GM23338 (cell line): ENCODE results near the gene DDX24. TPM values are rescaled to one million over a fixed set of nuclear protein-coding genes. Genes with fewer than 3 reads are reported as not detected.

Experiments used
- ATAC-seq: fragments of 200-7000 bp; cut with Tn5 transposase; 3 replicates; pipeline ENCODE4 v1.9.1; 2020
- DNase-seq: peaks from one replicate; pipeline ENCODE4 v3.0.0-alpha.2; 2015; ENCODE audit warnings: low spot score
- H2AFZ ChIP-seq: fragments of 200-600 bp; sonication (generic); 2 replicates; pipeline ENCODE4 v1.8.0; 2016; ENCODE audit warnings: antibody characterized with exemption, mild to moderate bottlenecking, moderate library complexity
- H3F3A ChIP-seq: fragments of 200-600 bp; sonication (generic); replicated peaks from 2 replicates; pipeline ENCODE4 v1.8.0; 2017; ENCODE audit warnings: antibody characterized with exemption, mixed run types, low read depth
- H3K27ac ChIP-seq: fragments of 200-600 bp; sonication (generic); 2 replicates; pipeline ENCODE4 v1.6.1; 2016; ENCODE audit warnings: low read depth
- H3K27me3 ChIP-seq: fragments of 200-600 bp; sonication (generic); 2 replicates; pipeline ENCODE4 v1.8.0; 2016; ENCODE audit warnings: mild to moderate bottlenecking, mixed run types, moderate library complexity; ENCODE audit not compliant: insufficient read depth
- H3K36me3 ChIP-seq: fragments of 200-600 bp; sonication (generic); 2 replicates; pipeline ENCODE4 v1.8.0; 2016; ENCODE audit warnings: mild to moderate bottlenecking; ENCODE audit not compliant: insufficient read depth
- H3K4me1 ChIP-seq: fragments of 200-600 bp; sonication (generic); 2 replicates; pipeline ENCODE4 v1.8.0; 2016; ENCODE audit warnings: mild to moderate bottlenecking, moderate library complexity; ENCODE audit not compliant: insufficient read depth
- H3K4me2 ChIP-seq: fragments of 200-600 bp; sonication (generic); 2 replicates; pipeline ENCODE4 v1.7.1; 2017; ENCODE audit warnings: mixed run types
- H3K4me3 ChIP-seq: fragments of 200-600 bp; sonication (generic); 2 replicates; pipeline ENCODE4 v1.6.1; 2016; ENCODE audit warnings: mixed run types
- H3K79me2 ChIP-seq: fragments of 200-600 bp; sonication (generic); replicated peaks from 2 replicates; pipeline ENCODE4 v1.8.0; 2017; ENCODE audit warnings: mild to moderate bottlenecking; ENCODE audit not compliant: insufficient read depth
- H3K9me2 ChIP-seq: fragments of 200-600 bp; sonication (generic); 2 replicates; pipeline ENCODE4 v1.8.0; 2017; ENCODE audit not compliant: insufficient read depth
- H4K20me1 ChIP-seq: fragments of 200-600 bp; sonication (generic); replicated peaks from 2 replicates; pipeline ENCODE4 v1.8.0; 2017; ENCODE audit warnings: mild to moderate bottlenecking; ENCODE audit not compliant: insufficient read depth
- H3K27ac Mint-ChIP-seq: 2 replicates; pipeline ENCODE4 v1.8.0; 2020; ENCODE audit warnings: inconsistent platforms, mild to moderate bottlenecking, moderate library complexity, mixed read lengths
- H3K27me3 Mint-ChIP-seq: 3 replicates; pipeline ENCODE4 v1.8.0; 2022; ENCODE audit warnings: low read depth, mild to moderate bottlenecking, moderate library complexity, mixed read lengths, inconsistent platforms; ENCODE audit not compliant: insufficient read depth, poor library complexity
- H3K36me3 Mint-ChIP-seq: 3 replicates; pipeline ENCODE4 v1.8.0; 2021; ENCODE audit warnings: low read depth, mild to moderate bottlenecking, inconsistent platforms, moderate library complexity, mixed read lengths
- H3K4me1 Mint-ChIP-seq: 3 replicates; pipeline ENCODE4 v1.8.0; 2020; ENCODE audit warnings: mild to moderate bottlenecking, inconsistent platforms, mixed read lengths
- H3K4me3 Mint-ChIP-seq: 3 replicates; pipeline ENCODE4 v1.8.0; 2021; ENCODE audit warnings: moderate library complexity, mild to moderate bottlenecking, inconsistent platforms, mixed read lengths
- H3K9me3 Mint-ChIP-seq: 3 replicates; pipeline ENCODE4 v1.8.0; 2020; ENCODE audit warnings: moderate library complexity, mild to moderate bottlenecking, inconsistent platforms, mixed read lengths
- EZH2 ChIP-seq: fragments of 200-600 bp; sonication (generic); IDR thresholded peaks from one replicate; pipeline ENCODE4 v1.8.0; 2017; ENCODE audit warnings: antibody characterized with exemption, mild to moderate bottlenecking, low read depth; ENCODE audit not compliant: unreplicated experiment
- JUNB ChIP-seq: IDR thresholded peaks from one replicate; pipeline ENCODE4 v1.6.1; 2016; ENCODE audit warnings: antibody characterized with exemption; ENCODE audit not compliant: unreplicated experiment
- NANOG ChIP-seq: IDR thresholded peaks from 2 replicates; pipeline ENCODE4 v1.6.1; 2016; ENCODE audit warnings: antibody characterized with exemption, borderline replicate concordance
- POLR2AphosphoS5 ChIP-seq: IDR thresholded peaks from 2 replicates; pipeline ENCODE4 v1.6.1; 2016; ENCODE audit warnings: antibody characterized with exemption, low read depth
- ZNF114 ChIP-seq: fragments of 250-450 bp; sonication (Bioruptor Pico); IDR thresholded peaks from 2 replicates; pipeline ENCODE4 v1.5.0; 2020; ENCODE audit warnings: mild to moderate bottlenecking, moderate library complexity
- polyA plus RNA-seq: library from polyadenylated mRNA; unstranded; fragments of >200 nt; fragmentation: Nextera tagmentation; extraction: Ambion mirVana; gene quantifications from 2 replicates; pipeline ENCODE4 v1.2.1, GENCODE V29; 2016
- total RNA-seq: library from RNA; depleted of rRNA; stranded (reverse); fragments of >200 nt; shearing (Covaris generic); gene quantifications from 2 replicates; pipeline ENCODE4 v1.2.3, GENCODE V29; 2014
- TF ChIP-seq, protein P1 (sequence below), 2 experiments: fragments of 200-600 bp in 1 of 2; sonication (generic) in 1 of 2; conservative IDR thresholded peaks; 2 replicates each; pipeline versions ENCODE4 v1.5.1 to v1.6.1; 2016 to 2017; ENCODE audit warnings: antibody characterized with exemption in 2 of 2, low read depth in 2 of 2, mild to moderate bottlenecking in 2 of 2, moderate library complexity in 1 of 2
- TF ChIP-seq, protein P2 (sequence below): IDR thresholded peaks from 2 replicates; pipeline ENCODE4 v1.6.1; 2016; ENCODE audit warnings: antibody characterized with exemption
- TF ChIP-seq, protein P3 (sequence below): fragments of 250-450 bp; sonication (Bioruptor Pico); IDR thresholded peaks from 2 replicates; pipeline ENCODE4 v1.5.0; 2020; ENCODE audit warnings: mild to moderate bottlenecking, moderate library complexity

The DDX24 gene
- total and polyA plus RNA-seq, 2 experiments from 2014 or later, result 150 to 265 TPM

DNA sequence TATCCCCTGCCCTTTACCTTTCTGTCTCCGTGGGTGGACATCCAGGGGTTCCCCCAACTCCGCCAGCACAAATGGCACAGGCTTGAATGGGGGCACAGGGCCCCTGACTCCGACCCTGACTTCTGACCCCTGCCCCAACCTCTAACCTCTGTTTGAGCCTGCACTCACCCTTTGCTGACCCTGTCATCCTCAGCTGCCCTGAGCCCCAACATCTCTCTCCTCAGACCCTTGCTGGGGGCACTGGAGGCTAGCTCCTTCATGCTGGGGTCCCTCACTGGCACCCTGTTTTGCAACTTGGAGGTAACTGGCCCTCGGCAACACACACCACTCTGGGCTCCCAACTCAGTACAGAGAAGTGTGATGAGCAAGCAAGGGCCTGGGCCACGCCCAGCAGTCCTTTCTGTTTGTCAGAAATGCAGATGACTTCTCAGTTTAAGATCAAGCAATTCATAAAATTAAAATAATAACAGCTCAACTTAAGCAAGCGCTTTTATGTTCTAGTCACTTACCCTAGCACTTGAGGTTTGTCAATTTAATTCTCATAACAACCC lies 31.6 kb upstream of the DDX24 start:
- H3F3A ChIP-seq, result no peaks in the 10 kb centered on the region
- H3K4me3 ChIP-seq, result no peak overlapping the region
- H3K79me2 ChIP-seq, result no peaks in the 10 kb centered on the region
- no peaks in the 10 kb centered on the region for H4K20me1 ChIP-seq
- no peak overlapping the region for H3K27ac ChIP-seq
- no peaks in the 10 kb centered on the region for H3K27me3 ChIP-seq
- H3K36me3 ChIP-seq, result no peaks in the 10 kb centered on the region
- no peak overlapping the region for H3K27ac Mint-ChIP-seq
- peaks cover 15% of the 10 kb centered on the region for H3K4me1 Mint-ChIP-seq
- TF ChIP-seq, protein P1, sequence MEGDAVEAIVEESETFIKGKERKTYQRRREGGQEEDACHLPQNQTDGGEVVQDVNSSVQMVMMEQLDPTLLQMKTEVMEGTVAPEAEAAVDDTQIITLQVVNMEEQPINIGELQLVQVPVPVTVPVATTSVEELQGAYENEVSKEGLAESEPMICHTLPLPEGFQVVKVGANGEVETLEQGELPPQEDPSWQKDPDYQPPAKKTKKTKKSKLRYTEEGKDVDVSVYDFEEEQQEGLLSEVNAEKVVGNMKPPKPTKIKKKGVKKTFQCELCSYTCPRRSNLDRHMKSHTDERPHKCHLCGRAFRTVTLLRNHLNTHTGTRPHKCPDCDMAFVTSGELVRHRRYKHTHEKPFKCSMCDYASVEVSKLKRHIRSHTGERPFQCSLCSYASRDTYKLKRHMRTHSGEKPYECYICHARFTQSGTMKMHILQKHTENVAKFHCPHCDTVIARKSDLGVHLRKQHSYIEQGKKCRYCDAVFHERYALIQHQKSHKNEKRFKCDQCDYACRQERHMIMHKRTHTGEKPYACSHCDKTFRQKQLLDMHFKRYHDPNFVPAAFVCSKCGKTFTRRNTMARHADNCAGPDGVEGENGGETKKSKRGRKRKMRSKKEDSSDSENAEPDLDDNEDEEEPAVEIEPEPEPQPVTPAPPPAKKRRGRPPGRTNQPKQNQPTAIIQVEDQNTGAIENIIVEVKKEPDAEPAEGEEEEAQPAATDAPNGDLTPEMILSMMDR (conservative IDR thresholded peaks at IDR 0.05; ENCODE audit: low read depth in 2 of 2), result no peak
- no peaks in the 10 kb centered on the region for H3K9me2 ChIP-seq
- ATAC-seq (no peak), DNase-seq (no peak)
- H3K4me1 ChIP-seq, result no peaks in the 10 kb centered on the region
- H3K9me3 Mint-ChIP-seq, result no peaks in the 10 kb centered on the region
- no peak overlapping the region for H3K4me2 ChIP-seq
- H3K36me3 Mint-ChIP-seq, result no peaks in the 10 kb centered on the region
- H2AFZ ChIP-seq, result no peak overlapping the region
- peaks cover 1% of the 10 kb centered on the region for H3K27me3 Mint-ChIP-seq
- H3K4me3 Mint-ChIP-seq, result no peak overlapping the region

DNA sequence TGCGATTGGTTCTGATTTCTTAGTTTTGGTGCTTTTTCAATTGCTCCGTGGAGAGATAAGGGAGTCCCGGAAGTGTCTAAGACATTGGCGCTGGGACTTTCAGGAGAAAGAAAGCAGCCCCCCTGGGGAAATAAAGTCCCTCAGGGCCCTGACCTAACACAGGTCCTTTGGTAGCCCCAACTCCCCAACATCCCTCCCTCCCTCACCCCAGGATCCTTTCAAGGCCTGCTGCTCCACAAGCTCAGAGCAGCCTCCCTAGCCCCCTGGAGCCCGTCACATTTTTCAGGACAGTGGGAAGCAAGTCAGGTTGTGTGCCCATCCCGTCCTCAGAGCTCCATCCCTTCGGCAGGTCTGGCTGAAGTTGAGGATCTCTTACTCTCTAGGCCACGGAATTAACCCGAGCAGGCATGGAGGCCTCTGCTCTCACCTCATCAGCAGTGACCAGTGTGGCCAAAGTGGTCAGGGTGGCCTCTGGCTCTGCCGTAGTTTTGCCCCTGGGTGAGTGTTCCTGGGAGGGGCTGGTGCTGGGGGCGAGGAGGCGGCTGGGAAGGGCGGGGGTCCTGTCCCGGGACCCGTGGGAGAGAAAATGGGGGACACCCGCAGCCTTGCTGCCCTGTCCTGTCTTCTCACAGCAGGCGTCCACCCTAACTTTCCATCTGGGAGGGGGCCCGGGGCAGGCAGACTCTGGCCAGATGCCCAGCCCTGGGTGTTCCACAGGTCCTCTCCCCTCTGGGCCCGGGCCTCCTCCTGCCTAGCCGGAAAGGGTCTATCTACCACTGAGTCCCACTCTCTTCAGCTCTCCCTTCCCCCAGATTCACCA lies 30.5 kb upstream of the DDX24 start:
- ATAC-seq, result no peak
- H3K4me1 ChIP-seq, result no peaks in the 10 kb centered on the region
- no peak for DNase-seq

More for the DNA sequence above, 30.5 kb upstream of the DDX24 start:
- H3K4me2 ChIP-seq, result no peak overlapping the region
- H3K27ac ChIP-seq, result no peak overlapping the region
- peaks cover 15% of the 10 kb centered on the region for H3K4me1 Mint-ChIP-seq
- no peaks in the 10 kb centered on the region for H3K27me3 ChIP-seq
- H3K9me2 ChIP-seq, result no peaks in the 10 kb centered on the region
- H3K27ac Mint-ChIP-seq, result no peak overlapping the region
- no peaks in the 10 kb centered on the region for H4K20me1 ChIP-seq
- no peak overlapping the region for H2AFZ ChIP-seq
- no peak overlapping the region for H3K4me3 Mint-ChIP-seq
- H3F3A ChIP-seq, result no peaks in the 10 kb centered on the region
- TF ChIP-seq NANOG (no peak), JUNB (no peak), POLR2AphosphoS5 (no peak), EZH2 (no peak), ZNF114 (CRISPR knock-in tag) (no peak)
- TF ChIP-seq, protein P2, sequence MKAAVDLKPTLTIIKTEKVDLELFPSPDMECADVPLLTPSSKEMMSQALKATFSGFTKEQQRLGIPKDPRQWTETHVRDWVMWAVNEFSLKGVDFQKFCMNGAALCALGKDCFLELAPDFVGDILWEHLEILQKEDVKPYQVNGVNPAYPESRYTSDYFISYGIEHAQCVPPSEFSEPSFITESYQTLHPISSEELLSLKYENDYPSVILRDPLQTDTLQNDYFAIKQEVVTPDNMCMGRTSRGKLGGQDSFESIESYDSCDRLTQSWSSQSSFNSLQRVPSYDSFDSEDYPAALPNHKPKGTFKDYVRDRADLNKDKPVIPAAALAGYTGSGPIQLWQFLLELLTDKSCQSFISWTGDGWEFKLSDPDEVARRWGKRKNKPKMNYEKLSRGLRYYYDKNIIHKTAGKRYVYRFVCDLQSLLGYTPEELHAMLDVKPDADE, result no peak
- TF ChIP-seq, protein P3, sequence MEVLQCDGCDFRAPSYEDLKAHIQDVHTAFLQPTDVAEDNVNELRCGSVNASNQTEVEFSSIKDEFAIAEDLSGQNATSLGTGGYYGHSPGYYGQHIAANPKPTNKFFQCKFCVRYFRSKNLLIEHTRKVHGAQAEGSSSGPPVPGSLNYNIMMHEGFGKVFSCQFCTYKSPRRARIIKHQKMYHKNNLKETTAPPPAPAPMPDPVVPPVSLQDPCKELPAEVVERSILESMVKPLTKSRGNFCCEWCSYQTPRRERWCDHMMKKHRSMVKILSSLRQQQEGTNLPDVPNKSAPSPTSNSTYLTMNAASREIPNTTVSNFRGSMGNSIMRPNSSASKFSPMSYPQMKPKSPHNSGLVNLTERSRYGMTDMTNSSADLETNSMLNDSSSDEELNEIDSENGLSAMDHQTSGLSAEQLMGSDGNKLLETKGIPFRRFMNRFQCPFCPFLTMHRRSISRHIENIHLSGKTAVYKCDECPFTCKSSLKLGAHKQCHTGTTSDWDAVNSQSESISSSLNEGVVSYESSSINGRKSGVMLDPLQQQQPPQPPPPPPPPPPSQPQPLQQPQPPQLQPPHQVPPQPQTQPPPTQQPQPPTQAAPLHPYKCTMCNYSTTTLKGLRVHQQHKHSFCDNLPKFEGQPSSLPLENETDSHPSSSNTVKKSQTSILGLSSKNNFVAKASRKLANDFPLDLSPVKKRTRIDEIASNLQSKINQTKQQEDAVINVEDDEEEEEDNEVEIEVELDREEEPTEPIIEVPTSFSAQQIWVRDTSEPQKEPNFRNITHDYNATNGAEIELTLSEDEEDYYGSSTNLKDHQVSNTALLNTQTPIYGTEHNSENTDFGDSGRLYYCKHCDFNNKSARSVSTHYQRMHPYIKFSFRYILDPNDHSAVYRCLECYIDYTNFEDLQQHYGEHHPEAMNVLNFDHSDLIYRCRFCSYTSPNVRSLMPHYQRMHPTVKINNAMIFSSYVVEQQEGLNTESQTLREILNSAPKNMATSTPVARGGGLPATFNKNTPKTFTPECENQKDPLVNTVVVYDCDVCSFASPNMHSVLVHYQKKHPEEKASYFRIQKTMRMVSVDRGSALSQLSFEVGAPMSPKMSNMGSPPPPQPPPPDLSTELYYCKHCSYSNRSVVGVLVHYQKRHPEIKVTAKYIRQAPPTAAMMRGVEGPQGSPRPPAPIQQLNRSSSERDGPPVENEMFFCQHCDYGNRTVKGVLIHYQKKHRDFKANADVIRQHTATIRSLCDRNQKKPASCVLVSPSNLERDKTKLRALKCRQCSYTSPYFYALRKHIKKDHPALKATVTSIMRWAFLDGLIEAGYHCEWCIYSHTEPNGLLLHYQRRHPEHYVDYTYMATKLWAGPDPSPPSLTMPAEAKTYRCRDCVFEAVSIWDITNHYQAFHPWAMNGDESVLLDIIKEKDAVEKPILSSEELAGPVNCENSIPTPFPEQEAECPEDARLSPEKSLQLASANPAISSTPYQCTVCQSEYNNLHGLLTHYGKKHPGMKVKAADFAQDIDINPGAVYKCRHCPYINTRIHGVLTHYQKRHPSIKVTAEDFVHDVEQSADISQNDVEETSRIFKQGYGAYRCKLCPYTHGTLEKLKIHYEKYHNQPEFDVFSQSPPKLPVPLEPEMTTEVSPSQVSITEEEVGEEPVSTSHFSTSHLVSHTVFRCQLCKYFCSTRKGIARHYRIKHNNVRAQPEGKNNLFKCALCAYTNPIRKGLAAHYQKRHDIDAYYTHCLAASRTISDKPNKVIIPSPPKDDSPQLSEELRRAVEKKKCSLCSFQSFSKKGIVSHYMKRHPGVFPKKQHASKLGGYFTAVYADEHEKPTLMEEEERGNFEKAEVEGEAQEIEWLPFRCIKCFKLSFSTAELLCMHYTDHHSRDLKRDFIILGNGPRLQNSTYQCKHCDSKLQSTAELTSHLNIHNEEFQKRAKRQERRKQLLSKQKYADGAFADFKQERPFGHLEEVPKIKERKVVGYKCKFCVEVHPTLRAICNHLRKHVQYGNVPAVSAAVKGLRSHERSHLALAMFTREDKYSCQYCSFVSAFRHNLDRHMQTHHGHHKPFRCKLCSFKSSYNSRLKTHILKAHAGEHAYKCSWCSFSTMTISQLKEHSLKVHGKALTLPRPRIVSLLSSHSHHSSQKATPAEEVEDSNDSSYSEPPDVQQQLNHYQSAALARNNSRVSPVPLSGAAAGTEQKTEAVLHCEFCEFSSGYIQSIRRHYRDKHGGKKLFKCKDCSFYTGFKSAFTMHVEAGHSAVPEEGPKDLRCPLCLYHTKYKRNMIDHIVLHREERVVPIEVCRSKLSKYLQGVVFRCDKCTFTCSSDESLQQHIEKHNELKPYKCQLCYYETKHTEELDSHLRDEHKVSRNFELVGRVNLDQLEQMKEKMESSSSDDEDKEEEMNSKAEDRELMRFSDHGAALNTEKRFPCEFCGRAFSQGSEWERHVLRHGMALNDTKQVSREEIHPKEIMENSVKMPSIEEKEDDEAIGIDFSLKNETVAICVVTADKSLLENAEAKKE (CRISPR knock-in tag), result no peak
- peaks cover 1% of the 10 kb centered on the region for H3K27me3 Mint-ChIP-seq
- no peaks in the 10 kb centered on the region for H3K36me3 ChIP-seq
- H3K9me3 Mint-ChIP-seq, result no peaks in the 10 kb centered on the region
- H3K36me3 Mint-ChIP-seq, result no peaks in the 10 kb centered on the region
- H3K79me2 ChIP-seq, result no peaks in the 10 kb centered on the region
- H3K4me3 ChIP-seq, result no peak overlapping the region
